WERI-Rb-1 (cell line): ENCODE data around the gene DCTN4.

Source experiments
- DNase-seq: peaks from one replicate; pipeline ENCODE4 v3.0.0-alpha.2; 2020
- H3K27ac ChIP-seq: fragments of 250-450 bp; sonication (Bioruptor Pico); 2 replicates; pipeline ENCODE4 v1.5.1; 2020; ENCODE audit warnings: mild to moderate bottlenecking, moderate library complexity
- H3K27me3 ChIP-seq: fragments of 250-450 bp; sonication (Bioruptor Pico); 2 replicates; pipeline ENCODE4 v1.5.1; 2021; ENCODE audit warnings: mild to moderate bottlenecking, low read depth, moderate library complexity; ENCODE audit not compliant: insufficient read depth, severe bottlenecking
- H3K36me3 ChIP-seq: fragments of 250-450 bp; sonication (Bioruptor Pico); 2 replicates; pipeline ENCODE4 v1.5.1; 2020; ENCODE audit warnings: mild to moderate bottlenecking, moderate library complexity
- H3K4me3 ChIP-seq: 2 replicates; pipeline ENCODE4 v1.5.1; 2011; ENCODE audit warnings: low read depth, mild to moderate bottlenecking, control low read depth, low read length
- H3K9me3 ChIP-seq: fragments of 250-450 bp; sonication (Bioruptor Pico); 2 replicates; pipeline ENCODE4 v1.5.1; 2021; ENCODE audit warnings: mild to moderate bottlenecking, moderate library complexity; ENCODE audit not compliant: severe bottlenecking
- TF ChIP-seq, protein P1 (sequence below): IDR thresholded peaks from 2 replicates; pipeline ENCODE4 v1.5.1; 2011; ENCODE audit warnings: low read depth, mild to moderate bottlenecking, control low read depth, inconsistent platforms, low read length

DCTN4 gene

DNA sequence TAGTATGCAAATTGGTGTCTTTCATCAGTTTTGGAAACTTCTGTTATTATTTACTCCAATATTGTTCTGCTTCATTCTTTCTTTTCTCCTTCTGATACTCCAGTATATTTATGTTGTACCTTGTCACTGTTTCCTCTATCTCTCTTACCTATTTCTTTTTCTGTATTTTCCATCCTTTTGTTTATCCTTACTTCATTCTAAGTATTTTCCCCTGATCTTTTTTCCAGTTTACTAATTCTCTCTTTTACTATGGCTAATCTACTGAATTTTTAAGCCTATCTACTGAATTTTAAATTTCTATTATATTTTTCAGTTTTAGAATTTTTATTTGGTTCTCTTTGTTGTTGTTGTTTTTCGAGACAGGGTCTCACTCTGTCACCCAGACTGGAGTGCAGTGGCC is 27.1 kb upstream of the DCTN4 start:
- H3K27ac ChIP-seq, result no peak overlapping the region

GRCh38 chr5:150783422-150783928 is 24.7 kb upstream of the DCTN4 start:
- Histone ChIP-seq H3K36me3 (no peaks in the 10 kb centered on the region), H3K4me3 (no peak overlapping the region), H3K27me3 (no peaks in the 10 kb centered on the region), H3K27ac (no peak overlapping the region), H3K9me3 (peaks cover 4% of the 10 kb centered on the region)
- TF ChIP-seq, protein P1, sequence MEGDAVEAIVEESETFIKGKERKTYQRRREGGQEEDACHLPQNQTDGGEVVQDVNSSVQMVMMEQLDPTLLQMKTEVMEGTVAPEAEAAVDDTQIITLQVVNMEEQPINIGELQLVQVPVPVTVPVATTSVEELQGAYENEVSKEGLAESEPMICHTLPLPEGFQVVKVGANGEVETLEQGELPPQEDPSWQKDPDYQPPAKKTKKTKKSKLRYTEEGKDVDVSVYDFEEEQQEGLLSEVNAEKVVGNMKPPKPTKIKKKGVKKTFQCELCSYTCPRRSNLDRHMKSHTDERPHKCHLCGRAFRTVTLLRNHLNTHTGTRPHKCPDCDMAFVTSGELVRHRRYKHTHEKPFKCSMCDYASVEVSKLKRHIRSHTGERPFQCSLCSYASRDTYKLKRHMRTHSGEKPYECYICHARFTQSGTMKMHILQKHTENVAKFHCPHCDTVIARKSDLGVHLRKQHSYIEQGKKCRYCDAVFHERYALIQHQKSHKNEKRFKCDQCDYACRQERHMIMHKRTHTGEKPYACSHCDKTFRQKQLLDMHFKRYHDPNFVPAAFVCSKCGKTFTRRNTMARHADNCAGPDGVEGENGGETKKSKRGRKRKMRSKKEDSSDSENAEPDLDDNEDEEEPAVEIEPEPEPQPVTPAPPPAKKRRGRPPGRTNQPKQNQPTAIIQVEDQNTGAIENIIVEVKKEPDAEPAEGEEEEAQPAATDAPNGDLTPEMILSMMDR, result no peak
- DNase-seq, result no peak

More for the DNA sequence above, 27.1 kb upstream of the DCTN4 start:
- Histone ChIP-seq H3K36me3 (no peaks in the 10 kb centered on the region), H3K27me3 (no peaks in the 10 kb centered on the region), H3K9me3 (peaks cover 4% of the 10 kb centered on the region), H3K4me3 (no peak overlapping the region)
- no peak for DNase-seq
- TF ChIP-seq, protein P1, result no peak

- no peak overlapping the region for H3K27ac ChIP-seq
- H3K9me3 ChIP-seq, result peaks cover 4% of the 10 kb centered on the region
- no peak for DNase-seq
- TF ChIP-seq, protein P1, result no peak
- H3K27me3 ChIP-seq, result no peaks in the 10 kb centered on the region
- H3K36me3 ChIP-seq, result no peaks in the 10 kb centered on the region
- no peak overlapping the region for H3K4me3 ChIP-seq
Measured at GRCh38 chr5:150782850-150783249, 24.0 kb upstream of the DCTN4 start.

- no peak for DNase-seq
- H3K4me3 ChIP-seq, result no peak overlapping the region
- H3K36me3 ChIP-seq, result no peaks in the 10 kb centered on the region
- peaks cover 4% of the 10 kb centered on the region for H3K9me3 ChIP-seq
- H3K27me3 ChIP-seq, result no peaks in the 10 kb centered on the region
- H3K27ac ChIP-seq, result no peak overlapping the region
- TF ChIP-seq, protein P1, result no peak
Measured at GRCh38 chr5:150781706-150782614, 23.1 kb upstream of the DCTN4 start.

DNA sequence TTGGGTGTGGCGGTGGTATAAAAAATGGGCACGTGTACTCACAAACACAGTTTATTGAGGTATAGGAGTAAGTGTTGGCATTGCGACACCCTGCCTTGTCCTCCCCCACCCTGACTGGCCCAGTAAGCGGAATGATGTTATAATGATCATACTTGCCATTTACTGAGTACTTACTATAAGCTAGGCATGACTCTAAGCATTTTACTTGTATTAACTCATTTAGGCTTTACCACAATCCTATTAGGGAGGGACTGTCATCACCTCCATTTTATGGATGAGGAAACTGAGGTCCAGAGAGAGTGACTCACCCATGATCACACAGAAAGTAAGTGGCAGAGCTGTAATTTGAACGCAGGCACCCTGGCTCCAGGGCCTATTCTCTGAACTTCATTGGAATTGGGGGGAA is 22.0 kb upstream of the DCTN4 start:
- no peaks in the 10 kb centered on the region for H3K27me3 ChIP-seq
- H3K36me3 ChIP-seq, result no peaks in the 10 kb centered on the region
- peaks cover 3% of the 10 kb centered on the region for H3K9me3 ChIP-seq
- no peak overlapping the region for H3K4me3 ChIP-seq
- TF ChIP-seq, protein P1, result no peak
- H3K27ac ChIP-seq, result no peak overlapping the region
- no peak for DNase-seq
